K562 (cell line): ENCODE results near the gene CDC45. TPM values are rescaled to one million over a fixed set of nuclear protein-coding genes. Genes with fewer than 3 reads are reported as not detected.

Experiments
- ARID4B ChIP-seq: sonication (generic); formaldehyde crosslinking; IDR thresholded peaks from 2 replicates; pipeline ENCODE4 v1.8.0; 2022; ENCODE audit warnings: mild to moderate bottlenecking, missing genetic modification reagents
- CBFA2T2 ChIP-seq: fragments of 450-650 bp; conservative IDR thresholded peaks from 2 replicates; pipeline ENCODE4 v1.6.1; 2017; ENCODE audit warnings: mild to moderate bottlenecking
- CEBPG ChIP-seq, 3 experiments: fragments of 200-800 bp in 1 of 3; sonication (Bioruptor generic) in 1 of 3; sonication (generic) in 1 of 3; formaldehyde crosslinking in 1 of 3; IDR thresholded peaks in 2 of 3; conservative IDR thresholded peaks in 1 of 3; 2 replicates each; pipeline versions ENCODE4 v1.6.1 to v1.8.0; 2016 to 2022; ENCODE audit warnings: missing compliant biosample characterization in 2 of 3, missing genetic modification characterization in 2 of 3, mild to moderate bottlenecking in 1 of 3, missing genetic modification reagents in 1 of 3
- FOXJ3 ChIP-seq: sonication (generic); formaldehyde crosslinking; IDR thresholded peaks from 2 replicates; pipeline ENCODE4 v1.4.0; 2020; ENCODE audit warnings: mild to moderate bottlenecking, missing genetic modification reagents
- FUS ChIP-seq: fragments of 200-400 bp; formaldehyde crosslinking; optimal IDR thresholded peaks from 2 replicates; pipeline ENCODE3; 2017; ENCODE audit warnings: low read depth, low read length
- IRF2 ChIP-seq: sonication (generic); formaldehyde crosslinking; IDR thresholded peaks from 2 replicates; pipeline ENCODE4 v1.8.1; 2022; ENCODE audit warnings: mild to moderate bottlenecking, missing genetic modification reagents
- JUN ChIP-seq, 2 experiments: sonication (generic) in 1 of 2; formaldehyde crosslinking in 1 of 2; IDR thresholded peaks; 2 replicates each; pipeline versions ENCODE4 v1.6.1 to v1.8.0; 2012 to 2022; ENCODE audit warnings: borderline replicate concordance in 2 of 2, mild to moderate bottlenecking in 2 of 2, improper control_type of control experiment in 1 of 2, low read depth in 1 of 2, low read length in 1 of 2, missing genetic modification reagents in 1 of 2
- KLF16 ChIP-seq: IDR thresholded peaks from 2 replicates; pipeline ENCODE4 v1.6.1; 2016; ENCODE audit warnings: antibody characterized with exemption
- MCM5 ChIP-seq: fragments of 450-650 bp; IDR thresholded peaks from 2 replicates; pipeline ENCODE4 v1.6.1; 2016; ENCODE audit warnings: low read depth
- MTF1 ChIP-seq: fragments of 250-450 bp; sonication (Bioruptor Pico); IDR thresholded peaks from 2 replicates; pipeline ENCODE4 v1.9.0; 2021; ENCODE audit warnings: moderate library complexity, mild to moderate bottlenecking, inconsistent platforms, borderline replicate concordance
- PPARD ChIP-seq: fragments of 250-450 bp; sonication (Bioruptor Pico); IDR thresholded peaks from 2 replicates; pipeline ENCODE4 v1.8.0; 2022; ENCODE audit warnings: inconsistent platforms, mild to moderate bottlenecking, moderate library complexity
- TBL1XR1 ChIP-seq, 2 experiments: IDR thresholded peaks; 2 replicates each; pipeline ENCODE4 v1.6.1; 2012; ENCODE audit warnings: improper control_type of control experiment in 2 of 2, low read length in 2 of 2, mild to moderate bottlenecking in 1 of 2
- ZNF165 ChIP-seq: fragments of 250-450 bp; sonication (Bioruptor Pico); IDR thresholded peaks from 2 replicates; pipeline ENCODE4 v1.4.0; 2020; ENCODE audit warnings: borderline replicate concordance
- ZNF277 ChIP-seq: fragments of 250-450 bp; sonication (Bioruptor Pico); IDR thresholded peaks from 2 replicates; pipeline ENCODE4 v1.8.0; 2022; ENCODE audit warnings: inconsistent platforms, mild to moderate bottlenecking, moderate library complexity, borderline replicate concordance
- ZNF609 ChIP-seq: sonication (generic); formaldehyde crosslinking; IDR thresholded peaks from 2 replicates; pipeline ENCODE4 v1.8.1; 2023; ENCODE audit warnings: missing genetic modification reagents, mild to moderate bottlenecking, borderline replicate concordance
- polyA plus RNA-seq, 8 experiments: library from polyadenylated mRNA; depleted of rRNA in 4 of 8; stranded (reverse) in 5 of 8; unstranded in 3 of 8; fragments of >200 nt; fragmentation: Nextera tagmentation in 2 of 8; fragmentation: Illumina TruSeq in 1 of 8; extraction: Ambion mirVana in 2 of 8; extraction: Trizol in 1 of 8; gene quantifications; 2 replicates each; pipeline versions ENCODE4 v1.2.1 to v1.2.3, GENCODE V29; 2011 to 2014; ENCODE audit warnings: inconsistent platforms in 1 of 8, missing spikeins in 1 of 8
- total RNA-seq, 7 experiments: library from RNA; depleted of rRNA in 6 of 7; stranded (reverse); fragments of >200 nt in 6 of 7; fragmentation: Illumina TruSeq in 2 of 7; extraction: Trizol in 2 of 7; gene quantifications; 2 replicates each; pipeline versions ENCODE4 v1.2.1 to v1.2.3, GENCODE V29; 2011 to 2021; ENCODE audit warnings: low replicate concordance in 1 of 7

CDC45 gene
- total and polyA plus RNA-seq, 9 of the 15 experiments (the other 6 are each of a cell fraction or from before 2014, with no cell fraction given): 251 to 580 (median 410) TPM

GRCh38 chr22:19567157-19568009, 87.7 kb downstream of the CDC45 start (continued):
- no peak for TF ChIP-seq TBL1XR1 (IDR thresholded peaks at IDR 0.05; ENCODE audit: low read length in 2 of 2)
- TF ChIP-seq ZNF609 (CRISPR knock-in tag): no peak
- TF ChIP-seq MTF1 (CRISPR knock-in tag): no peak
- TF ChIP-seq ZNF165 (CRISPR knock-in tag): 0 out of 2 replicates have a peak, but pooled peaks have one; percentile 53
- TF ChIP-seq FOXJ3 (CRISPR knock-in tag): no peak
- peak; percentile 58; the same call in 1 of the 2 replicates for TF ChIP-seq IRF2
- peak; percentile 41; the same call in 1 of the 2 replicates for TF ChIP-seq CEBPG (CRISPR knock-in tag; IDR thresholded peaks at IDR 0.05)
- no peak for TF ChIP-seq CEBPG (tag; conservative IDR thresholded peaks at IDR 0.05 in 1 of 2, IDR thresholded peaks at IDR 0.05 in 1 of 2)
- no peak for TF ChIP-seq CBFA2T2
- TF ChIP-seq ZNF277 (CRISPR knock-in tag): peak; percentile 22; the same call in 1 of the 2 replicates
- no peak for TF ChIP-seq JUN (IDR thresholded peaks at IDR 0.05; ENCODE audit: borderline replicate concordance, low read depth, low read length)
- 0 out of 2 replicates have a peak, but pooled peaks have one; percentile 34 for TF ChIP-seq JUN (CRISPR knock-in tag; IDR thresholded peaks at IDR 0.05; ENCODE audit: borderline replicate concordance)
- 0 out of 2 replicates have a peak, but pooled peaks have one; percentile 19 for TF ChIP-seq PPARD
- TF ChIP-seq ARID4B: 0 out of 2 replicates have a peak, but pooled peaks have one; percentile 18
- no peak for TF ChIP-seq KLF16
- TF ChIP-seq FUS: no peak
- TF ChIP-seq MCM5: no peak
